PC-9 (cell line): ENCODE measurements around the gene CKS1B.

Source experiments
- CTCF ChIP-seq: fragments of 200-600 bp; sonication (generic); conservative IDR thresholded peaks from 2 replicates; pipeline ENCODE4 v1.6.1; 2017; ENCODE audit warnings: mixed run types, antibody characterized with exemption, mild to moderate bottlenecking, moderate library complexity
- EZH2 ChIP-seq: fragments of 200-600 bp; sonication (generic); IDR thresholded peaks from 2 replicates; pipeline ENCODE4 v1.8.0; 2017; ENCODE audit warnings: antibody characterized with exemption, low read depth

GRCh38 chr1:154934358-154934948 is 40.0 kb upstream of the CKS1B start:
- TF ChIP-seq CTCF (no peak), EZH2 (no peak)
